NCI-H1930 (cell line): ENCODE data around the gene MNAT1.

Experiments
- DNase-seq, 2 experiments: peaks; one replicate each; lab custom pipeline; 2025; lab: John Stamatoyannopoulos, UW

The MNAT1 gene

DNA sequence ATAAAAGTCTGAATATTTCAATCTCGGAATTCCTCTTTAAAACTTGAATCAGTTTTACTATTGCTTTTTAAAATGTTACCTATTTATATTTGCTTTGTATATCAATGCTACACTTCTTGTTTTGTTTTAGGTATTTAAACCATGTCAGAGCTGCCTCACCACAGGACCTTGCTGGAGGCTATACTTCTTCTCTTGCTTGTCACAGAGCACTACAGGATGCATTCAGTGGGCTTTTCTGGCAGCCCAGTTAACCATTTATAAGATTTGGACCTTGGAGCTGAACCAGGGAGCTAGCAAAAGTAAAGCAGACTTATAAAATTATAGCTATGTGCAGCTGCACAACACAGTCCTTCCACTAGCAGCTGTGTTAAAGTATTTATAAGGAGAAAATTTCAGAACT lies 233.5 kb downstream of the MNAT1 start:
- no peak for DNase-seq

DNA sequence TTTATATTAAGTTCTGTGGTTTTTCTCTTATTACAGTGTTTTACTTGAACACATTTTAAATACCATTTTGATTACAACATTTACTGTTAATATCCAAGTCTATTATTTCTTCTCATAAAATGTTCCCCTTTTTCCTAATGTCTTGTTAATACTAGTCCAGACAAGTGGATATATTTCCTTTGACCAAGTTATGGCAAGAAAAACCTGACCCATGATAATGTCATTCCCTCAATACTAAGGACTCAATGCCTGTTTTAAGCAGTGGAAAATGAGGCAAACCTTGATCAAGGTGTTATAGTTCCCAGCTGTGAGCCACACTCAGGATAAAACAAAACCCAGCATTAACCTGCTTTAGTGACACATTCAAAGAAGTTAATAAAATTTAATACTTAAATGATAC lies 234.1 kb downstream of the MNAT1 start:
- no peak for DNase-seq

DNA sequence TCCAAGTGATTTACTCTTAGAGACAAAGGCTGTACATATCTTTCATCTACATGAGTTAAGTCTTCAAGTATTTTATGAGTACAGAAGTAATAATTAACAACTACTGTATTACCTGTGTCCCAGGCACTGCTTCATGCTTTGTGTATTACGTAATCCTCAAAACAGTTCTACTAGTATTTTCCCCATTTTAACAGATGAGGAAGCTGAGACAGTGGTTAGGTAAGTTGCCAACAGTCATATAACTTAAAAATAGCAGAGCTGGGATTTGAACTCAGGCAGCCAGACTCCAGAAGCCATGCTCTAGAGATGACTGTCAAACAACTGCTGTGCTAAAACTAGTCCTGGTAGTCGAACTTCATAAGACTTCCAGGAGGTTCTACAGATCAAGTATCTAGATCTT lies 235.6 kb downstream of the MNAT1 start:
- no peak for DNase-seq

DNA sequence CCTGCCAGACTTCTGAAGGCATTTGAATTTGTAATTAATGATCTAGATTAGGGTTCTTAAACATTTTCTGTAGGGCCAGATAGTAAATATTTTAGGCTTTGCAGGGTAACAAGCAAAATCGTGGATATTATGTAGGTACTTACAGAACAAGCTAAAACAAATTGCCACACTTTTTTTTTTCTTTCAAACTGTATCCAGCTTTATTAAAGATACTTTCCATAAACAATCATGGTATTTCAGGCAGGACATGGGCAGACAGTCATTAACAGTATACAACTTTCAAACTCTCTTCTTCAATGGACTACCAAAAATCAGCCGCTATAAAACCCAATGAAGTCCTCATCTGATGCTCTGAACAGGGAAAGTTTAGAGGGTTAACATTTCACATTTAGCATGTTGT lies 236.7 kb downstream of the MNAT1 start:
- no peak for DNase-seq

DNA sequence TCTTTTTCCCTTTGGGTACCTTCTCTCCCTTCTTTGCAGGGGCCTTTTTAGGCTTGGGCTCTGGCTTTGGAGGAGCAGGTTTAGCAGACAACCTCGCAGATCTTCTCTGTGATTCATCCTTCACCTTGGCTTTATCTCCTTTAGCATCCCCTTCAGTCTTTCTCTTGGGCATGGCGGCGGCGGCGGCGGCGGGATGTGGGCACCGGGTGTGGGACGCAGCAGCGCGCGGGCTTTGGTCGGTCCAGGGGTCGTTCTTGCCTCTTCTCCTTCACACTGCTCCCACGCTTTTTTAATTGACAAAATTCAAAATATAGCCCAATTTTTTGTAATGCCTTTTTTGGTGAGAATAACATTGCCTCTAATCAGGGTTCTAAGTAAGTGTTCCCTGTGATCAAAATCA lies 237.7 kb downstream of the MNAT1 start:
- DNase-seq = no peak

DNA sequence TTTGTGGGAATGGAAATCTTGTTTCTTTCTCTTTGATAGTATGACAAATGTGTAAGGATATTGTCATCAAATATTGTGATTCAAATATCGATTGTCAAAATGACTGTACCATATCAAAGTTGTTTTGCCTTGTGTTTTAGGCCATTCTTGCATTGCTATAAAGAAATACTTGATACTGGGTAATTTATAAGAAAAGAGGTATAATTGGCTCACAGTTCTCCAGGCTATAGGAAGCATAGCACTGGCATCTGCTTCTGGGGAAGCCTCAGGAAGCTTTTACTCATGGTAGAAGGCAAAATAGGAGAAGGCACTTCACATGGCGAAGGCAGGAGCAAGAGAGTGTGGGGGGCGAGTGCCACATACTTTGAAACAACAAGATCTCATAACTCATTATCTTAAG lies 238.5 kb downstream of the MNAT1 start:
- DNase-seq = no peak

DNA sequence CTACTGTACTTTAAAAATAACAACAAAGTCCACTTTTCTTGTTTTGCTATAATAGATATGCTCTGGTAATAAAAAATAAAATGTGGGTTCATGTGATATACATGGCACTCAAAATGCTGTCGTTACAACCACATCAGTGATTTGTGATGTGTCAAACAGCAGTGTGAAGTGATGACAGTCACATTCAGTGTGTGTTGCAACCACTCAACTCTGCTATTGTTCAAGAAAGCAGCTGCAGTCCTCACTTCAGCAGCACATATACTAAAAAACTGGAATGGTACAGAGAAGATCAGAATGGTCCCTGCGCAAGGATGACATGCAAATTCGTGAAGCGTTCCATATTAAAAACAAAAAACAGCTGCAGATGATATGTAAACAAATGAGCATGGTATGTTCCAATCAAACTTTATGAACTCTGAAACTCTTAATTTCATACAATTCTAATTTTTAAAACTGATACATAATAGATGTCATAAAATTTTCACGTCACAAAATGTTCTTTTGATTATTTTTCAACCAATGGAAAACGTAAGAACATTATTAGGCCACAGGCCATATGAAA lies 239.6 kb downstream of the MNAT1 start:
- no peak for DNase-seq

DNA sequence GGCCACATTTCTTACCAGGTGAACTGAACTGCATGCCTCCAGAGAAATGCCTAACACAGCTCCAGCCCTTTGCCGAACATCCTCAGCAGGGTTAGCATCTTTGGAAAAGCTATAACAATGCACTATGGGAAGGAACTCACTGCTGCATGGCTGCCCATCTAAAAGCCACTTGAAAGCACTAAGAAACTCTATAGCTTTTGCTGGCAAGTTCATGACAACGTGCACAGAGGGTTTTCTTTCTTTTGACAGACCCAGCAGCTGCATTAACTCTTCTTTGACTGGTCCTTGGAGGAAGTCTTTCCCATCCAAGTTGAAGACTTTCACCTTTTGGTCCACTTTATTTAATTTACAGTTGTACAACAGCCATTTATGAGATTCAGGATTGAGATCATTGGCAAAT lies 241.0 kb downstream of the MNAT1 start:
- DNase-seq = no peak

DNA sequence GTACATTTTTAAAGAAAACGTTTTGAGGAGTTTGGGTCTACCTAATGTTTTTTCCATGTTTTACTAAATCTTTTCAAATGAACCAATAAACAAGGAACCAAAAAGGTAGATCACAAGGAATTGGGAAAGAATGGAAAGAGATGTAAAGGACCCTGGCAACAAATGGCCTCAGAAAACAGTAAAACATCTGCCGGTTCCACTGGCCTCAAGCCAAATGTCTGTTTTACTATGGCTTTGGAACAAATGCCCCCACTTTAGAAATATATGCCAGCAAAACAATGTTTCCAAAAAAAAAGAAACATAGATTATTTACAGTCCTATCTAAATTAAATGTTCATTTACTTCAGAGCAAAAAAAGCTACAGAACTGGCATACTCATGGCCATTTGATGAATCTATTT lies 243.3 kb downstream of the MNAT1 start:
- no peak for DNase-seq

DNA sequence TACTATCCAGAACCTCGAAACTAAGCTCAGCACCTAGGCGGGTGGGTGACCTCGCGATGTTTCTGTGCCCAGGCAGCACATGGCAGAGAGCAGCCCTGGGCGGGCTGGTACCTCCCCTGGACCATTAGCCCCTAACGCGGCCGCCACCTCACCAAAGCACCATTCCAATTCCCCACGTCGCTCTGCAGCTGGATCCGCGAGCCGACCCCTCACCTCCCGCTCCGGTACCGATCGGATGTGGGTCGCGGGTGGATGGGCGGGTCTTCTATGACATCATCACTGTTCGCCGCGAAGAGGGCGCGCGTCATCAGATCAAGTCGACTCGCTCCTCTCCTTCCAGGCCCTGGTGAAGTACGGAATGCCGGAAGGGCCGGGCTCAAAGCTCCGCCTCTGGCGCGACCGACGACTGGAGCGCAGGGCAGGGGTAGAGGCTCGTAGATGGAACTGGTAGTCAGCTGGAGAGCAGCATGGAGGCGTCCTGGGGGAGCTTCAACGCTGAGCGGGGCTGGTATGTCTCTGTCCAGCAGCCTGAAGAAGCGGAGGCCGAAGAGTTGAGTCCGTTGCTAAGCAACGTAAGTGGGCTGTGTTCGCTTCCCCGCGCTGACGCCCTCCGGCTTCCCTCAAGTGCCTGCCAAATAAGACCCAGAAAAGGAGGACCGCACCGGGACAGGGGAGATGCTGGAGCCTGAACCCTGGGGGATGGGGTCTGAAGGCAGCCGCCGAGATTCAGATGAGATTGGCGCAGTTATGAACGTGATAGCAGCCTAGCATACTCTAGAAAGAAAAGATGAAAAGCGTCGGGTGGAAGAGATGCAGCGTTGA lies 246.5 kb downstream of the MNAT1 start, which contains the start of the genes SLC38A6 and TRMT5:
TSS of gene SLC38A6 (plus strand) at position 435 of the 822 bp plus-strand sequence. CDS start at position 468, 33 bp downstream.
TSS of gene TRMT5 (minus strand) at position 269 of the 822 bp plus-strand sequence. CDS start at position 163, 106 bp downstream.
- DNase-seq = peak; percentile 85 to 91

DNA sequence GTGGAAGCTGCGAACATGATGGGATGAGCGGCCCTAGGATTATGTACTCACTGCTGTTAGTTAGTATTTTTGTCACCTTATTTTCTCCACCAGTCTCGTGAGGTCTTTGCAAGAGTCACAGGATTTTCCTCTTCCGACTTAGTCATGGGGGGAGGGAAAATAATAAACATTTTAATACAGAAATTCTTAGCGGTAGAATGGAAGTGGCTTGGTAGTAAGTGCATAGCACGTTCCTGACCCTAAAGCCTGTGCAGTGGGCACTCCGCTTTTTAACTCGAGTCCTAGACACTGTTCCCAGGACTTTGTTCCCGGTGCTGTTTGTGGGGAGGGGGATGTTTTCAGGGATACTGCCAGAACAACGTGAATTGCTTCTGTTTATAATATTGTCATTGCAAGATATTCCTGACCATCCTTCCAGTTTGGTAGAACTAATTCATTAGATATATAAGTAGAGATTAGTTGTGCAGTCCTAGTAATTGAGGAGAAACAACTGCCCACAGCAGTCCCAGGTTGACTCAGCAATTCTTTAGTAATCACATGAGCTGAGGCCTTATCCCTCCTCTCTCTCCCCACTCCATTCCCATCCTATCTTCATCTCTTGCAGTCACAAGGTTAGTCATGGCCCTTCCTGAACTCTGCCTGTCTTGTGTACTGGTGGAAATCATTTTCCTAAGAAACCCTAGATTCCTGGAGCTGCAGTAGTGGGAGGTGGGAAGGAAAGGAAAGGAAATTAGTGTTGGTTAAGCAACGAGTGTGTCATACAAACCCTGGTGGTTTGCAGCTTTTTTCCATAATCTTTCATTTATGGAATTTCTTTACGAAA lies 247.3 kb downstream of the MNAT1 start:
- DNase-seq = no peak

DNA sequence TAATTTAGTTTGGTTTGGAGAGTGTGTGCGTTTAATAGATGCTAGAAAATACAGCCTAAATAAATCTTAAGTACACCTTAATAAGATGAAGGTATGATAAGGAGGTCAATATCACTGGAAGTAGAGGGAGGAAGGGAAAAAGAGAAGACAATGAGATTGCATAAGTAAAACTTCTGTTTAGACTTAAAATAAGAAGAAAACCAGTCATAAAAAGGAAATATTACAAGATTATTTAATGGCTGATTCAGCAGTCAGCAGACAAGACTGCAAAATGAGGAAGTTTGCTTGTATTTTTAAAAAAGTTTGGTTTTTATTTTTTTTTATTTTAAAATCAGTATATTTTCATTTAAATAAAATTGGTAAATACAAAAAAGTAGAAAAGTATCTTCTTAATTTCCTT lies 249.6 kb downstream of the MNAT1 start:
- no peak for DNase-seq

DNA sequence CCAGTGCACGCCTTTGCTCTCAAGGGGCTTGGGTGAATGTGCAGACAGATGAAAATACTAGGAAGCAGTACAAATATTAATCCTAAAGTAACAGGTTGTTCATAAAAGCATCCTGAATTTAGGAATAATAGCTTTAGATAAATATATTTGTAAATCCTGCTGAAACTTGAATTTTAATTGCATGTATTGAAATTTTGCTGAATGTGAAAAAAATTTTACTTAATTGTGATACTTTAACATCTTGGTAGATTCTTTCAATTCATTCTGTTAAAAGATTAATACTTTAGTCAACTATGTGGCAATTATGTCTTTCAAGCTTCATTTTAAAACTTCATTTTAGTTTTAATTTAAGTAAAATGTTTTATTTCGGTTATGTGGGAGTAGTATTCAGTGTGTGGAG lies 251.9 kb downstream of the MNAT1 start:
- no peak for DNase-seq

DNA sequence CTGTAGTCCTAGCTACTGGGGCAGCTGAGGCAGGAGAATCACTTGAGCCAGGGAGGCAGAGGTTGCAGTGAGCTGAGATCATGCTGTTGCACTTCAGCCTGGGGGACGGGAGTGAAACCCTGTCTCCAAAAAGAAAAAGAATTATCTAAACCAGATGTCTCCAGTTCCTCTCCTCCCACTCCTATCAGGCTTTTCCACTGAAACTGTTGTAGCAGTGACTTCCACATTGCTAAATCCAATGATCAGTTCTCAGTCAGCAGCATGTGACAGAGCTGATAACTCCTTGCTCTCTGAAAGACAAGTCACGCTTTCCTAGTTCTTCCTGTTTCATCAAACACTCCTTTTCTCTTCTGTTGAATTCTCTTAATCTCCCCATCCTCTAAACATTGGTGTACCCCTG lies 255.0 kb downstream of the MNAT1 start:
- no peak for DNase-seq

DNA sequence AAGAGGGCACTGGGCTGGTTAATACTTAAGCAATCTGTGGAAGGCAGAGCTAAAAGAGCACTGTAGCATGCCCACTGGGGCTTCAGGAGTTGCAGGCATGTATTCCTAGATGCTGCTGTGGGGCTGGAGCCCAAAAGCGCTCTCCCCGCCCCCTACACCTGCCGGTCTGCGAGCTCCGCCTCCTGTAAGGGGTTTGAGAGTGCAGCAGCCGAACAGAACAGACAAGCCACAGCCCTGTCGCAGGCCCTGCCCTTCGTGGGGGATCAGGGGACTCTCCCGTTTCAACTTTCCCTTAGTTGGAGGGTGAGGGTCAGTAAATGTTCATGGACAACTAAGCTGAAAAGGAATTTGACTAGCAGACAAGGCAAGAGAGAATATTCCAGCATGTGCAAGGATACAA lies 264.1 kb downstream of the MNAT1 start:
- DNase-seq = no peak

DNA sequence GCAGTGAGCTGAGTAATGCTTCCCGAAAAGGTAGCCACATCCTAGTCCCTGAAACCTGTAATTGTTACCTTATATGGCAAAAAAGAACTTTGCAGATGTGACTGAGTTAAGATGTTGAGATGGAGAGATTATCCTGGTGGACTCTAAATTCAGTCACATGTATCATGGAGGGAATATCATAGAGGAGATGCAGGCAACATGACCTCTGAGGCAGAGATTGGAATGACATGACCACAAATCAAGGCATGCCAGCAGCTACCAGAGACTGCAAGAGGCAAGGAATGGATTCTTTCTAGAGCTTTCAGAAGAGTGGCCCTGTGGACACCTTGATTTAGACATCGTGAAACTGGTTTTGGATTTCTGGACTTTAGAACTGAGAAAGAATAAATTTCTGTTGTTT lies 265.0 kb downstream of the MNAT1 start:
- no peak for DNase-seq

DNA sequence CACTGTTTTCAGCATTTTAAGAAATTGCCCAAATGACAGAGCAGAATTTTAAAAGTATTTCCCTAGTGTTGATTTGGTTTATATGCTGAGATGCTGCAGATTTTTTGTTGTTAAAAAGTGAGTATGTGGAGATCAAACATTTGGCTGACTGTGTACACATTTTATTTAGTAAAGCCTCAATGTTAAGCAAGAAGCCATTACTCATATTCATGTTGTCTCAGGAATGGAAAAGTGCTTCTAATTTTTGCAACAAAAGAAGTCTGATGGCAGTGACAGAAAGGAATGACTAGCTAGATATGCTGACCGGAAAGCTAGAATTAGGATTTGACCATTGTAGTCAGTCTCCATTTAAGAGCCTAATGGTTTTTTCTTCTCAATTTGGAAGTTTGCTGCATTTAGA lies 269.0 kb downstream of the MNAT1 start:
- DNase-seq = no peak

DNA sequence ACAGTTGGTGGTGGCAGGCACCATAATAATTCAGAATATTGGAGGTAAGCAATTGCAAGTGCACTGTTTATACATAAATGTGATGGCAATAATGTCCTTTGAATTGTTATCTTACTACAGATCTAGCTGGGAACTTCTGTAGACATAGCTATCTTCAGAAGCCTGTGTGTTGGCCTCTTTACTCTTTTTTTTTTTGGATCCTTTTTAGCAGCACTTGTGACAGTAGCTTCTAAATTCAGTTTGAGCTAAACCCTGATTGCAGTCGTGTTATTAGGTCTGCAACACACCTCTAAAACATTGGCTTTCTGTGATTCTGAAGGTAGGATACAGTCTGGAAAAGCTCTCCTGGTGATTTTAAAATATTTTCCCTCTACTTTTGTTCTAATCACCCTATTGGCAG lies 285.0 kb downstream of the MNAT1 start:
- no peak for DNase-seq
